K562 (cell line): ENCODE measurements around the gene FAM171A1. TPM values are rescaled to one million over a fixed set of nuclear protein-coding genes. Genes with fewer than 3 reads are reported as not detected.

Source experiments
- BRF1 ChIP-seq: IDR thresholded peaks from 3 replicates; pipeline ENCODE4 v1.6.1; 2011; ENCODE audit warnings: borderline replicate concordance, mild to moderate bottlenecking; ENCODE audit not compliant: insufficient read length; ENCODE audit errors: extremely low read depth
- ELF2 ChIP-seq: fragments of 250-450 bp; sonication (Bioruptor Pico); IDR thresholded peaks from 2 replicates; pipeline ENCODE4 v1.5.0; 2021; ENCODE audit warnings: mild to moderate bottlenecking
- GATAD2B ChIP-seq: fragments of 450-650 bp; IDR thresholded peaks from 2 replicates; pipeline ENCODE4 v1.6.1; 2017; ENCODE audit warnings: mild to moderate bottlenecking, borderline replicate concordance
- HDGF ChIP-seq: fragments of 450-650 bp; IDR thresholded peaks from 2 replicates; pipeline ENCODE4 v1.6.1; 2016
- HEY1 ChIP-seq: fragments of 250-450 bp; sonication (Bioruptor Pico); IDR thresholded peaks from 2 replicates; pipeline ENCODE4 v1.5.0; 2020; ENCODE audit warnings: mild to moderate bottlenecking, moderate library complexity, borderline replicate concordance
- HNRNPL ChIP-seq: fragments of 200-400 bp; formaldehyde crosslinking; IDR thresholded peaks from 2 replicates; pipeline ENCODE4 v1.6.1; 2017; ENCODE audit warnings: low read depth, mild to moderate bottlenecking, low read length
- MCM7 ChIP-seq, 2 experiments: fragments of 450-650 bp; IDR thresholded peaks; 2 replicates each; pipeline ENCODE4 v1.6.1; 2016 to 2018
- ZNF707 ChIP-seq: fragments of 250-450 bp; sonication (Bioruptor Pico); conservative IDR thresholded peaks from 2 replicates; pipeline ENCODE4 v1.8.0; 2022; ENCODE audit warnings: inconsistent platforms, mild to moderate bottlenecking, moderate library complexity
- polyA plus RNA-seq, 8 experiments: library from polyadenylated mRNA; depleted of rRNA in 4 of 8; stranded (reverse) in 5 of 8; unstranded in 3 of 8; fragments of >200 nt; fragmentation: Nextera tagmentation in 2 of 8; fragmentation: Illumina TruSeq in 1 of 8; extraction: Ambion mirVana in 2 of 8; extraction: Trizol in 1 of 8; gene quantifications; 2 replicates each; pipeline versions ENCODE4 v1.2.1 to v1.2.3, GENCODE V29; 2011 to 2014; ENCODE audit warnings: inconsistent platforms in 1 of 8, missing spikeins in 1 of 8
- total RNA-seq, 7 experiments: library from RNA; depleted of rRNA in 6 of 7; stranded (reverse); fragments of >200 nt in 6 of 7; fragmentation: Illumina TruSeq in 2 of 7; extraction: Trizol in 2 of 7; gene quantifications; 2 replicates each; pipeline versions ENCODE4 v1.2.1 to v1.2.3, GENCODE V29; 2011 to 2021; ENCODE audit warnings: low replicate concordance in 1 of 7
- TF ChIP-seq, protein P1 (sequence below): fragments of 450-650 bp; formaldehyde crosslinking; IDR thresholded peaks from 2 replicates; pipeline ENCODE4 v1.4.0; 2022; ENCODE audit warnings: mild to moderate bottlenecking, moderate library complexity
- TF ChIP-seq, protein P2 (sequence below), 3 experiments: fragments of 200-800 bp in 1 of 3; fragments of 250-450 bp in 1 of 3; fragments of 450-650 bp in 1 of 3; sonication (Bioruptor Pico) in 1 of 3; sonication (Bioruptor generic) in 1 of 3; formaldehyde crosslinking in 1 of 3; IDR thresholded peaks; 2 replicates each; pipeline versions ENCODE4 v1.6.1 to v1.8.0; 2016 to 2022; ENCODE audit warnings: mild to moderate bottlenecking in 2 of 3, missing genetic modification characterization in 2 of 3, missing compliant biosample characterization in 1 of 3, moderate library complexity in 1 of 3
- TF ChIP-seq, protein P3 (sequence below): sonication (generic); formaldehyde crosslinking; IDR thresholded peaks from 2 replicates; pipeline ENCODE4 v1.8.0; 2023; ENCODE audit warnings: missing genetic modification reagents, mild to moderate bottlenecking, borderline replicate concordance

The FAM171A1 gene
- total and polyA plus RNA-seq, 9 of the 15 experiments (the other 6 are each of a cell fraction or from before 2014, with no cell fraction given): 0.51 to 8.2 (median 4.8) TPM

DNA sequence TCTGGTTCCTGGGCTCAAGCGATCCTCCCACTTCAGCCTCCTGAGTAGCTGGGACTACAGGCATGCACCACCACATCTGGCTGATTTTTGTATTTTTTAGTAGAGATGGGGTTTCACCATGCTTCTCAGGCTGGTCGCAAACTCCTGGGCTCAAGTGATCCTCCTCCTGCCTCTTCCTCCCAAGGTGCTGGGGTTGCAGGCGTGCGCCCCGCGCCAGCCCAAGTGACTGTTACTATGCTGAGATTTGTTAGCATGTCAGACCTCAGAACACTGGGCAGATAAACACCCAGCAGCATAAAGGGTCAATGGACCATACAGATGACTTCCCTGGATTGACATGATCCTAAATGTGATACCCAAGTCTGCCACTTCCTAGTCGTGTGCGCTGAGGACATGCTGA is 142.7 kb downstream of the FAM171A1 start (continued):
- TF ChIP-seq, protein P1, sequence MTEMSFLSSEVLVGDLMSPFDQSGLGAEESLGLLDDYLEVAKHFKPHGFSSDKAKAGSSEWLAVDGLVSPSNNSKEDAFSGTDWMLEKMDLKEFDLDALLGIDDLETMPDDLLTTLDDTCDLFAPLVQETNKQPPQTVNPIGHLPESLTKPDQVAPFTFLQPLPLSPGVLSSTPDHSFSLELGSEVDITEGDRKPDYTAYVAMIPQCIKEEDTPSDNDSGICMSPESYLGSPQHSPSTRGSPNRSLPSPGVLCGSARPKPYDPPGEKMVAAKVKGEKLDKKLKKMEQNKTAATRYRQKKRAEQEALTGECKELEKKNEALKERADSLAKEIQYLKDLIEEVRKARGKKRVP: no peak
- TF ChIP-seq HNRNPL (no peak), BRF1 (no peak), ZNF707 (CRISPR knock-in tag) (no peak), GATAD2B (no peak), HEY1 (CRISPR knock-in tag) (no peak), HDGF (no peak), ELF2 (CRISPR knock-in tag) (no peak), MCM7 (IDR thresholded peaks at IDR 0.05) (no peak)
- TF ChIP-seq, protein P2, sequence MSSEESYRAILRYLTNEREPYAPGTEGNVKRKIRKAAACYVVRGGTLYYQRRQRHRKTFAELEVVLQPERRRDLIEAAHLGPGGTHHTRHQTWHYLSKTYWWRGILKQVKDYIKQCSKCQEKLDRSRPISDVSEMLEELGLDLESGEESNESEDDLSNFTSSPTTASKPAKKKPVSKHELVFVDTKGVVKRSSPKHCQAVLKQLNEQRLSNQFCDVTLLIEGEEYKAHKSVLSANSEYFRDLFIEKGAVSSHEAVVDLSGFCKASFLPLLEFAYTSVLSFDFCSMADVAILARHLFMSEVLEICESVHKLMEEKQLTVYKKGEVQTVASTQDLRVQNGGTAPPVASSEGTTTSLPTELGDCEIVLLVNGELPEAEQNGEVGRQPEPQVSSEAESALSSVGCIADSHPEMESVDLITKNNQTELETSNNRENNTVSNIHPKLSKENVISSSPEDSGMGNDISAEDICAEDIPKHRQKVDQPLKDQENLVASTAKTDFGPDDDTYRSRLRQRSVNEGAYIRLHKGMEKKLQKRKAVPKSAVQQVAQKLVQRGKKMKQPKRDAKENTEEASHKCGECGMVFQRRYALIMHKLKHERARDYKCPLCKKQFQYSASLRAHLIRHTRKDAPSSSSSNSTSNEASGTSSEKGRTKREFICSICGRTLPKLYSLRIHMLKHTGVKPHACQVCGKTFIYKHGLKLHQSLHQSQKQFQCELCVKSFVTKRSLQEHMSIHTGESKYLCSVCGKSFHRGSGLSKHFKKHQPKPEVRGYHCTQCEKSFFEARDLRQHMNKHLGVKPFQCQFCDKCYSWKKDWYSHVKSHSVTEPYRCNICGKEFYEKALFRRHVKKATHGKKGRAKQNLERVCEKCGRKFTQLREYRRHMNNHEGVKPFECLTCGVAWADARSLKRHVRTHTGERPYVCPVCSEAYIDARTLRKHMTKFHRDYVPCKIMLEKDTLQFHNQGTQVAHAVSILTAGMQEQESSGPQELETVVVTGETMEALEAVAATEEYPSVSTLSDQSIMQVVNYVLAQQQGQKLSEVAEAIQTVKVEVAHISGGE (CRISPR knock-in tag; IDR thresholded peaks at IDR 0.05): no peak
- TF ChIP-seq, protein P3, sequence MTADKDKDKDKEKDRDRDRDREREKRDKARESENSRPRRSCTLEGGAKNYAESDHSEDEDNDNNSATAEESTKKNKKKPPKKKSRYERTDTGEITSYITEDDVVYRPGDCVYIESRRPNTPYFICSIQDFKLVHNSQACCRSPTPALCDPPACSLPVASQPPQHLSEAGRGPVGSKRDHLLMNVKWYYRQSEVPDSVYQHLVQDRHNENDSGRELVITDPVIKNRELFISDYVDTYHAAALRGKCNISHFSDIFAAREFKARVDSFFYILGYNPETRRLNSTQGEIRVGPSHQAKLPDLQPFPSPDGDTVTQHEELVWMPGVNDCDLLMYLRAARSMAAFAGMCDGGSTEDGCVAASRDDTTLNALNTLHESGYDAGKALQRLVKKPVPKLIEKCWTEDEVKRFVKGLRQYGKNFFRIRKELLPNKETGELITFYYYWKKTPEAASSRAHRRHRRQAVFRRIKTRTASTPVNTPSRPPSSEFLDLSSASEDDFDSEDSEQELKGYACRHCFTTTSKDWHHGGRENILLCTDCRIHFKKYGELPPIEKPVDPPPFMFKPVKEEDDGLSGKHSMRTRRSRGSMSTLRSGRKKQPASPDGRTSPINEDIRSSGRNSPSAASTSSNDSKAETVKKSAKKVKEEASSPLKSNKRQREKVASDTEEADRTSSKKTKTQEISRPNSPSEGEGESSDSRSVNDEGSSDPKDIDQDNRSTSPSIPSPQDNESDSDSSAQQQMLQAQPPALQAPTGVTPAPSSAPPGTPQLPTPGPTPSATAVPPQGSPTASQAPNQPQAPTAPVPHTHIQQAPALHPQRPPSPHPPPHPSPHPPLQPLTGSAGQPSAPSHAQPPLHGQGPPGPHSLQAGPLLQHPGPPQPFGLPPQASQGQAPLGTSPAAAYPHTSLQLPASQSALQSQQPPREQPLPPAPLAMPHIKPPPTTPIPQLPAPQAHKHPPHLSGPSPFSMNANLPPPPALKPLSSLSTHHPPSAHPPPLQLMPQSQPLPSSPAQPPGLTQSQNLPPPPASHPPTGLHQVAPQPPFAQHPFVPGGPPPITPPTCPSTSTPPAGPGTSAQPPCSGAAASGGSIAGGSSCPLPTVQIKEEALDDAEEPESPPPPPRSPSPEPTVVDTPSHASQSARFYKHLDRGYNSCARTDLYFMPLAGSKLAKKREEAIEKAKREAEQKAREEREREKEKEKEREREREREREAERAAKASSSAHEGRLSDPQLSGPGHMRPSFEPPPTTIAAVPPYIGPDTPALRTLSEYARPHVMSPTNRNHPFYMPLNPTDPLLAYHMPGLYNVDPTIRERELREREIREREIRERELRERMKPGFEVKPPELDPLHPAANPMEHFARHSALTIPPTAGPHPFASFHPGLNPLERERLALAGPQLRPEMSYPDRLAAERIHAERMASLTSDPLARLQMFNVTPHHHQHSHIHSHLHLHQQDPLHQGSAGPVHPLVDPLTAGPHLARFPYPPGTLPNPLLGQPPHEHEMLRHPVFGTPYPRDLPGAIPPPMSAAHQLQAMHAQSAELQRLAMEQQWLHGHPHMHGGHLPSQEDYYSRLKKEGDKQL (CRISPR knock-in tag): no peak
- TF ChIP-seq, all 486 proteins: peak for 0
